Transverse colon (tissue), 4 donors: ENCODE measurements around the gene AREL1.

Experiments used
- EP300 ChIP-seq: sonication (generic); formaldehyde crosslinking; IDR thresholded peaks from one replicate; pipeline ENCODE4 v1.6.1; 2017; ENCODE audit warnings: antibody characterized with exemption, low read depth
- POLR2A ChIP-seq: fragments of 450-650 bp; IDR thresholded peaks from one replicate; pipeline ENCODE4 v1.6.1; 2016; ENCODE audit warnings: antibody characterized with exemption, mild to moderate bottlenecking, moderate library complexity
- POLR2AphosphoS5 ChIP-seq, 3 donors: sonication (generic); formaldehyde crosslinking; IDR thresholded peaks; one replicate each; pipeline ENCODE4 v1.6.1; 2016; ENCODE audit warnings: antibody characterized with exemption in 3 of 3
- TF ChIP-seq, protein P1 (sequence below), 5 experiments: fragments of 200-600 bp in 3 of 5; fragments of 450-650 bp in 2 of 5; sonication (generic) in 3 of 5; IDR thresholded peaks; 1 replicate in 2 of 5; 2 replicates in 3 of 5; pipeline ENCODE4 v1.5.1; 2016 to 2017; ENCODE audit warnings: antibody characterized with exemption in 5 of 5, inconsistent platforms in 3 of 5, mild to moderate bottlenecking in 2 of 5, moderate library complexity in 1 of 5

DNA sequence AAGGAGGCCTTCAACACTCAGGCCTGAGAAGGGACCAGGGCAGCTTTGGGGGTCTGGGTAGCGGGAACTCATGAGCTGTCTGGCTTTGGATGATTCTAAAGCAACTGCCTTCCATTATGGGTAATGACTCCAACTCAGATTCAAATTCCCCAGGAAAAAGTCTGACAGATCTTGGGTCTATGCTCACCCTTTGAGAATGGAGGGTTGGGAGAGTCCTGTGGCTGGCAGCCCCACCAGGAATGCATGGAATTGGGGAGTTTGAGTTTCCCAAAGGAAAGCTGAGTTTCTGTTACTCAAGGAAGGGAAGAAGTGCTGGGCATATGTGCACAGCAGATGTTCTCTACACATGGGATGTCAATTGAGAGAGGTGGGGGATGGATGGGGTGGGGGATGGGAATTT, 78.4 kb downstream of the AREL1 start:
- TF ChIP-seq, protein P1, sequence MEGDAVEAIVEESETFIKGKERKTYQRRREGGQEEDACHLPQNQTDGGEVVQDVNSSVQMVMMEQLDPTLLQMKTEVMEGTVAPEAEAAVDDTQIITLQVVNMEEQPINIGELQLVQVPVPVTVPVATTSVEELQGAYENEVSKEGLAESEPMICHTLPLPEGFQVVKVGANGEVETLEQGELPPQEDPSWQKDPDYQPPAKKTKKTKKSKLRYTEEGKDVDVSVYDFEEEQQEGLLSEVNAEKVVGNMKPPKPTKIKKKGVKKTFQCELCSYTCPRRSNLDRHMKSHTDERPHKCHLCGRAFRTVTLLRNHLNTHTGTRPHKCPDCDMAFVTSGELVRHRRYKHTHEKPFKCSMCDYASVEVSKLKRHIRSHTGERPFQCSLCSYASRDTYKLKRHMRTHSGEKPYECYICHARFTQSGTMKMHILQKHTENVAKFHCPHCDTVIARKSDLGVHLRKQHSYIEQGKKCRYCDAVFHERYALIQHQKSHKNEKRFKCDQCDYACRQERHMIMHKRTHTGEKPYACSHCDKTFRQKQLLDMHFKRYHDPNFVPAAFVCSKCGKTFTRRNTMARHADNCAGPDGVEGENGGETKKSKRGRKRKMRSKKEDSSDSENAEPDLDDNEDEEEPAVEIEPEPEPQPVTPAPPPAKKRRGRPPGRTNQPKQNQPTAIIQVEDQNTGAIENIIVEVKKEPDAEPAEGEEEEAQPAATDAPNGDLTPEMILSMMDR (IDR thresholded peaks at IDR 0.05) = no peak
- TF ChIP-seq POLR2AphosphoS5 (IDR thresholded peaks at IDR 0.05) (no peak), EP300 (no peak), POLR2A (no peak)
